Measurements from ENCODE around the gene FAM107B.

- TF ChIP-seq CTCF (IDR thresholded peaks at IDR 0.05) = no peak
- TF ChIP-seq POLR2A (IDR thresholded peaks at IDR 0.05) = no peak
- no peak for TF ChIP-seq POLR2AphosphoS5 (IDR thresholded peaks at IDR 0.05)
Observed at GRCh38 chr10:14563359-14563940, 211.2 kb downstream of the FAM107B start.

Measured in breast epithelium (tissue), 3 donors.